ENCODE measurements around the gene ZFPM1.

- TF ChIP-seq CTCF (IDR thresholded peaks at IDR 0.05) = no peak
- no peak for TF ChIP-seq POLR2A (IDR thresholded peaks at IDR 0.05)
Measured at GRCh38 chr16:88415713-88416323, 37.3 kb upstream of the ZFPM1 start.

Measured in body of pancreas (tissue), 4 donors.